Stomach (tissue), 4 donors: ENCODE data around the gene MYRIP.

Source experiments
- POLR2A ChIP-seq, 4 donors: fragments of 450-650 bp; IDR thresholded peaks; one replicate each; pipeline ENCODE4 v1.6.1; 2016; ENCODE audit warnings: antibody characterized with exemption in 4 of 4, control low read depth in 2 of 4, mild to moderate bottlenecking in 1 of 4, moderate library complexity in 1 of 4
- TF ChIP-seq, protein P1 (sequence below), 7 experiments: fragments of 450-650 bp in 4 of 7; fragments of 200-600 bp in 3 of 7; sonication (generic) in 3 of 7; IDR thresholded peaks; one replicate each; pipeline ENCODE4 v1.5.1; 2016 to 2019; ENCODE audit warnings: antibody characterized with exemption in 7 of 7, control low read depth in 2 of 7, mild to moderate bottlenecking in 1 of 7

DNA sequence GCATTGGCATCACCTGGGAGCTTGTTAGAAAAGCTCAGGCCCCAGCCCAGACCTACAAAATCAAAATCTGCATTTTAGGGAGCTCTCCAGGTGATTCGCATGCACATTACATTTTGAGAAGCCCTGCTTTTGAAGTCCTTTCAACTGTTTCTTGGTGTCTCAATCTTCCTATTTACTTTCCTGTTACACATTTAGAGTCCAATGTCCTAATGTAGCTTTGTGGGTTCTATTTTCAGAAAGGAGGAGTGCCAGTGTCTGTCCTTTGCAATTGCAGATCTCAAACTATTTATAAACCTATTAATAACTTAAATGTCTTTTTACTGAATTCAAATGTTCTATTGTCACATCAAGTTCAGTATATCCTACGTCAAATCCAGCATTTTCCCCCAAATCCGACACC, 27.8 kb upstream of the MYRIP start:
- no peak for TF ChIP-seq POLR2A (IDR thresholded peaks at IDR 0.05)
- TF ChIP-seq, protein P1, sequence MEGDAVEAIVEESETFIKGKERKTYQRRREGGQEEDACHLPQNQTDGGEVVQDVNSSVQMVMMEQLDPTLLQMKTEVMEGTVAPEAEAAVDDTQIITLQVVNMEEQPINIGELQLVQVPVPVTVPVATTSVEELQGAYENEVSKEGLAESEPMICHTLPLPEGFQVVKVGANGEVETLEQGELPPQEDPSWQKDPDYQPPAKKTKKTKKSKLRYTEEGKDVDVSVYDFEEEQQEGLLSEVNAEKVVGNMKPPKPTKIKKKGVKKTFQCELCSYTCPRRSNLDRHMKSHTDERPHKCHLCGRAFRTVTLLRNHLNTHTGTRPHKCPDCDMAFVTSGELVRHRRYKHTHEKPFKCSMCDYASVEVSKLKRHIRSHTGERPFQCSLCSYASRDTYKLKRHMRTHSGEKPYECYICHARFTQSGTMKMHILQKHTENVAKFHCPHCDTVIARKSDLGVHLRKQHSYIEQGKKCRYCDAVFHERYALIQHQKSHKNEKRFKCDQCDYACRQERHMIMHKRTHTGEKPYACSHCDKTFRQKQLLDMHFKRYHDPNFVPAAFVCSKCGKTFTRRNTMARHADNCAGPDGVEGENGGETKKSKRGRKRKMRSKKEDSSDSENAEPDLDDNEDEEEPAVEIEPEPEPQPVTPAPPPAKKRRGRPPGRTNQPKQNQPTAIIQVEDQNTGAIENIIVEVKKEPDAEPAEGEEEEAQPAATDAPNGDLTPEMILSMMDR (IDR thresholded peaks at IDR 0.05) = no peak
